HG03108 (cell line): ENCODE measurements around the gene EPSTI1.
"Not testable (repeated sequence)": the region's sequence is repeated elsewhere in the genome, so short reads cannot be mapped to it uniquely, and the experiment has no call there.

Source experiments
- ATAC-seq: cut with Tn5 transposase; IDR thresholded peaks from one replicate; pipeline ENCODE4 v1.9.1; 2021; ENCODE audit warnings: moderate library complexity; ENCODE audit not compliant: unreplicated experiment

The EPSTI1 gene

DNA sequence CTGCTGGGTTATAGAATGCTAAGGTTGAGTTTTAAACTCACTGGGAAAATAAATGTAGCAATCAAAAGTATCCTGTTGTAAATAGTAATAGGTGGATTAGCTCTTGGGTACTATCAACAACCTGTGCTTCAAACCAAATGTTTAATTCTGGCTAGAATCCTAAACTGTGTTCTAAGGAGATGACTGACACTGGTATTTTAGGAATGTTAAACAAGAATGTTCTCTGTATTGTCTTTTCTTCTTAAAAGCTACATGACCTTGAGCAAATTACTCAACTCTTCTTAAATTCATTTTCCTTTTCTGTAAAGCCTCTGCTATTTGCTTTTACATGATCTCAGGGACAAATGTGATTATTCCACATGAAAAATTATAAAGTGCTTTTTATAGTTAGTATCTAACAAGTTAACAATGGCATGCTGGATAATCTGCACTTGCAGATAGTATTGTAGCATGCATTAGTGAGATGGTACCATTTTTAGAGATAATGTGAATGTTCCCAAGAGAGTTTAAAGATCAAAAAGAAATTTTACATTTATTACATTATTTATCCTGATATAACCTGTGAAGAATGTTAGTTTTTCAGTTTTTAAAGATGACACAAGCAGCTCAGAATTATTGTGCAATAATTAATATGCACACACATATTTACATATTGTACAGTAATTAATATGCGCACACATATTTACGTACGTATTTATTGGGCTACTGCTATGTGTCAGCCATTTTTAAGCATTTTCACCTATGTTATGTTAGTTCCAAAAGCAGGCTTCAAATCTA is 13.6 kb upstream of the EPSTI1 start:
- ATAC-seq, result no peak

DNA sequence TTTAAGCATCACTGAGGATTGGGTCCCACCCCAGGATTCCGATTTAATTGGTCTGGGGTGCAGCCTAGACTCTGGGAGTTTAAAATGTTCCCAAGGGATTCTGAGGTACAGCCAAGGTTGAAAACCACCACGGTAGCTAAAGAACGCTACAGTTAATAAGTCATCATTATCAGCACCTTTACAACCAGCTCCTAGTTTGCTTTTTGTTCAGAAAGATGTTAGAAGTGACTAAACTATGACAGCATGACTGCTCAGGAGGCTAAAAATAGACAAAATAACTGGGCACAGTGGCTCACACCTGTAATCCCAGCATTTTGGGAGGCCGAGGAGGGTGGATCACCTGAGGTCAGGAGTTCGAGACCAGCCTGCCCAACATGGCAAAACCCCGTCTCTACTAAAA is 11.7 kb upstream of the EPSTI1 start:
- ATAC-seq, result no peak

DNA sequence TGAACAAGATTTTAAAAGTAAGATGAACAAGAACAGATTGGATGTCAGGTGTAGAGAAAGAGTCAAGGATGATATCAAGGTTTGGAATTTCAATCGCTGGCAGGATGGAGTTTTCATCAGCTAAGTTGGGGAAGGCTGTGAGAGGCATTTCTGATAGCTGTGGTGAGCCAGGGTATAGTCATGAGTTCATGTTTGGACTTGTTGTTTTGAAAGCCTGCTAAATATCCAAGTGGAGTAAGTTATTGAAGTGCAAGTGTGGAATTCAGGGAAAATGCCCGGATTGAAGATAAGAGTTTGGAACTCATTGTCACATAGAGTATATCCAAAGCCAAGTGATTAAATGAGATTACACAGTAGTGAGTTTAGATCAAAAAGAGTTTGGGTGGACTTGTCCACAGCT is 11.0 kb upstream of the EPSTI1 start:
- no peak for ATAC-seq

DNA sequence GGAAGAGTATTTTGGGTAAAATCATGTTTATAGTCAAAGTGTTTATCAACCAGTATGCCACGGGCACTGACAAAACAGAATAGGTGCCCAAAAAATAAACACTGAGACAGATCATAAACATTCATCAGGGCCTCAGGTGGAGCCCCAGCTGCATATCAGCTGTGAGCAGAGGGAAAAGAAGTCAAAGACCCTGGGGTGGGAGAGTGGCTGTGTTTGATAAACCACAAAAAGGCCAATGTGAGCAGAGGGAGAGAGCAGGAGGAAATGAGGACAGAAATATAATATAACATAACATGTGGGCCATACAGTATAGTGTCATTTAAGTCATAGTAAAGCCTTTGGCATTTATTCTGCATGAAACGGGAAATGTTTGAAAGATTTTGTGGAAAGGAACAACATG is 10.0 kb upstream of the EPSTI1 start:
- no peak for ATAC-seq

DNA sequence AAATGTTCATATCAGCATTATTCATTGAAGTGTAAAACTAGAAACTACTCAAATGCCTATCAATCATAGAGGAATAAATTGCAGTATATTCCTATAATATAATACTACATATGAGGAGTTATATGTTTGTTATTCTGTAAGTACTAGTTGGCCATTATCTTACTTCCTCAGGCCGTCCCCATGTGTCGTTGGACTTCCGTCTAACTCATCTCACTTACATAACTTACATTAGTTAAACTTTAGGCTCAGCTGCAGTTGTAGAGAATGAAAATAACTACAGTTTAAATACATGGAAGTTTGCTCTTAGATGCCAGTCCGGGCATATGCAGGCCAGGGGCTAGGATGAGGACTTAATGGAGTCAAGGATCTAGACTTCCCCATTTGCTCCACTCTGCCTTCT is 8.6 kb upstream of the EPSTI1 start:
- no peak for ATAC-seq

DNA sequence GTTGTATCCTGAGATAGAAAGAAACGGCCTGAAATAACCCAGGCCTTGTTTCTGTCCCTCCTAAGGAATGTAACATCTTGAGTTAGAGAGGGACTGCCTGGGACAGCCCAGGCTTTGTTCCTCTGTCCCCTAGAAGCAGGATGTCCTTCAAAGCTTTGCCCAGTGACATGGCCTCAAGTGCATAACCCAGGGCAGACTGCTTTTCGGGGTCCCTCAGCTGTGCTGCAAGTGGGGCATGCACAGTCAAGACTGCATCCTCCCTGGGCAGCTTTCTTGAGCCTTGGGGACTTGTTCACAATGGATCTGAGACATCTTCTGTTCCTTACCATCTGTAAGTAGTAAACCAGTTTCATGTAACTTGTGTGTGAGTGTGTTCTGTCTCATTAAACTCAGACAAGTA is 7.5 kb upstream of the EPSTI1 start:
- ATAC-seq, result no peak

DNA sequence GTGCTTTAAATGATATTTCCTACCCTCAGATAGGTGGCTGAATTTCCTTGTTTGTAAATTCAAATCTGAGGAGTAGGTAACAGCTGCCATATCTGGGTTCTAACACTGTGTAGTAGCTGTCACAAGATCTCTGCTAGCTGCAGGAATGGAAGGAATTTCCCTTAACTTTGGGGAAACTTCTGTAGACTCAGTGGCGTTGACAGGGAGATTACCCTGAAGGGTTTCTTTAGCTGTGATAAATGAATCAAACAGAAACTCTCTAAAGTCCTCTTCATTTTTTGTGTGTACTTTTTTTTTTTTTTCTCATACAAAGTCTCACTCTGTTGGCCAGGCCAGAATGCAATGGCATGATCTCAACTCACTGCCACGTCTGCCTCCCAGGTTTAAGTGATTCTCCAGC is 5.3 kb upstream of the EPSTI1 start:
- ATAC-seq, result peak; percentile 56

DNA sequence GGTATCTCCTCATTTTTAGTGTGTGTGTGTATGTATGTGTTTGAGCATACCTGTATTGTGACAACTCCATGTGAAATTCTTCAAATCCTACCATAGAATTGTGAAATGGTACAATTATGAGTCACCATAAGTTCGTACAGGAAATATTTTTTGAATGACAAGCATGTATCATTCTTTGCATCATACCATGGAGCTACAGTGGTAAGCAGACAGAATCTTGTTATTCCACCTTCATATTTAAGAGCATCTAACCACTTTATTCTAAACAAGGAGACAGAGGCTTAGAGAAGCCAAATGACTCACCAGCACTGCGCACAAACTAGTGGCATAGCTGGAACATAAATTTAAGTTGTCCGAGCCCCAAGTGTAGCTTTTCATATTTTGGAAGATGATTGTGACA is 4.5 kb upstream of the EPSTI1 start:
- no peak for ATAC-seq

DNA sequence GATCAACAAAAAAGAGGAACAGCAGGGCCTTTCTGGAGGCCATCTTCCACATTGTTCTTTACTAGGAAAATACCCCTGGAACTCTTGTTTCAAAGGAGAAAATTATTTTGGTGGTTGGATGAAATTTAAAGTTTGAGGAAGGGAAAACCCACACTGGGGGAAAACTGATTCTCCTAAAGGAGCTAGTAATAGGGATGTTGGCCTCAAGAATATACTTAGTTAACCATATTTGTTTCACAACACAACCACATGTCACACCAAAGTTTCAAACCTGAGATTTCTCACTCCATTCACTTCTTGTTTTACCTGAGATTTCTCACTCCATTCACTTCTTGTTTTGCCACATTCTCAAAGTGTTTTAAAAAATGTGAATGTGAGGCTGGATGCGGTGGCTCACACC is 2.8 kb upstream of the EPSTI1 start:
- no peak for ATAC-seq

DNA sequence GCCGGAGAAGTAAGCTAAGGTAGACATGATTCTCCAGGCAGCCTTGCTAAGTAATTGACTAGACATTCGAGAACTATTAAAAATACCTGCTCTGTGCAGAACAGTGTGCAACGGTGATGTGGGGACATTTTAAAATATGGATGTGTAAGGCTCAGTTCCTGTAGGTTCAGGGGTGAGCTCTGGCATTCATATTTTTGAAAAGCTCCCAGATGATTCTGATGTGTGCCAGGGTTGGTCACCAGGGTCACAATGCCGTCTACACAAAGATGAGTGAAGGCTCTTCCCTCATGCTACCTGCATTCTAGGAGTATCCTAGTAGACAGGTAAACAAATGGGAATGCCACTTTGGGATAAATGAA is 702 bp upstream of the EPSTI1 start:
- no peak for ATAC-seq

DNA sequence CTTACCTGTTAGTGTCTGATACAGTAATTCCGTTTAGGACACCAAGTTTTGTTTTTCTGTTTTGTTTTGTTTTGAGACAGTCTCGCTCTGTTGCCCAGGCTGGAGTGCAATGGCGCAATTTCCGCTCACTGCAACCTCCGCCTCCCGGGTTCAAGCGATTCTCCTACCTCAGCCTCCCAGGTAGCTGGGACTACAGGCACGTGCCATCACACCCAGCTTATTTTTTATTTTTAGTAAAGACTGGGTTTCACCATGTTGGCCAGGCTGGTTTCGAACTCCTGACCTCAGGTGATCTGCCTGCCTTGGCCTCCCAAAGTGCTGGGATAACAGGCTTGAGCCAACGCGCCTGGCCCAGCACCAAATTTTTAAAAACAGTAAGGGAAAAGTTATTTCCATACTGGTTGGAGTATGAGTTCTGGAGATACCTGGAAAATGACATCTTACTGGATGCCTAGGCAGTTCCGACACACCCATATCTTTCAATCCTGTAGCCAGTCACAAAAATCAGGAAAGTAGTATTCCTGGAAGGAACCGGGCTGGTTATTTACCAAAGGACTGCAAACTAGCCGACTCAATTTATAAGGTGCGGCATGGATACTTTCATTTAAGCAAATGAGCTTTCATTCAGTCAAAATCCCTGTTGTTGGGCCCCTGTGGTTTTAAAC is 676 bp downstream of the EPSTI1 start:
- ATAC-seq, result not testable (repeated sequence)

DNA sequence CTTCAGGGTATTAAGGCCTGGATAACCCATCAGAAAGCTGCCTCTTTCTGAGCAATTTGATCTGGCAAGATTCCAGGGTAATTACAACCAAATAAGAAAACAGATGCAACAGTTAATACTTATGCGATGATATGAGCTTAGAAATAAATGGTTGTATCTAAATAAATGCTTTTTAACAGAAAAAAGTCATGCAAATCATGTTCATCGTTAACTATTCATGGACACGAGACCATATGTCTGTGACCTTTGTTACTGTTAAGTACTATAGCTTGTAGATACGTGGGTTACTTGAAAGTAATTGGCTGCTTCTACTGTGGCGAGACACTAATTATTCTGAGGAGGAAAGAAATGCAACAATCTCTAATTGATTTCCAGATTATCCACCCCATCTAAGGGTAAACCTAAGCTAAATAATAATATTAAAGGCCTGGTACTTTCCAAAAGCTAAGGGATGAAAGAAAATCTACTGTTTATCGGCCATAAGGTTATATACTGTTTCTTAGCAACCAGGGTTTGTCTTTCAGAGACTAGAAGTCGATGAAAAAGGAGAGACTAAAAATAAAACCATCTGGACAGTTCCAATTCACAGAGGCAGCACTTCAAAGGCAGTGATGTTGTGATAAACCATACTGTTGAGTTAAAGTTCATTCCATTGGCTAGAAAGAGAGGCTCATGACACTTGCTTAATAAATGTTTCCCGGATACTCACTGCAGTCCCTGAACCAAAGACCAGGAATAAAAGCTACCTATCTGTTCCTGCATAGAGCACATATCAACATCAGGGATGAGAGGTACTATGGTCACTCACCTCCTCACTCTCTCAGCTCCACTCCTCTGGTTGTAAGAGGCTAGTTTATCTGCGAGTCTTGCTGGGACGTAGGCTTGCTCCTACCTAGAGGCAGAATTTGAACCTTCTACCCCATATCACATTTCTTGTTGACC is 1.5 kb downstream of the EPSTI1 start:
- ATAC-seq, result no peak

DNA sequence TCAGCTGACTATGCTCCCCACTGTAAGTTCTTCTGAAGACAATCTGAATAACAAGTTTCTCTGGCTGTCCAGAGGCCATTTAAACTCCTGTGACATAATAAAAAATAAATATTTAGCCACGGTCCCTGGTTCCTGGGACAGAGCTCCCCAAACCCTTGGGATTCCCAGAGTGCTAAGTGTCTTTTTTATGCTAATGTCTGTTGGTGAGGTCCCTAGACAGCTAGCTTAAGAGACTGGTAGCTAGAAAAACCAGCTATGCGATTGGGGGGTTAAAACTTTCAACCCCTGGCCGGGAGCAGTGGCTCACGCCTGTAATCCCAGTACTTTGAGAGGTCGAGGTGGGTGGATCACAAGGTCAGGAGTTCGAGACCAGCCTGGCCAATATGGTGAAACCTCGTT is 5.9 kb downstream of the EPSTI1 start:
- no peak for ATAC-seq

DNA sequence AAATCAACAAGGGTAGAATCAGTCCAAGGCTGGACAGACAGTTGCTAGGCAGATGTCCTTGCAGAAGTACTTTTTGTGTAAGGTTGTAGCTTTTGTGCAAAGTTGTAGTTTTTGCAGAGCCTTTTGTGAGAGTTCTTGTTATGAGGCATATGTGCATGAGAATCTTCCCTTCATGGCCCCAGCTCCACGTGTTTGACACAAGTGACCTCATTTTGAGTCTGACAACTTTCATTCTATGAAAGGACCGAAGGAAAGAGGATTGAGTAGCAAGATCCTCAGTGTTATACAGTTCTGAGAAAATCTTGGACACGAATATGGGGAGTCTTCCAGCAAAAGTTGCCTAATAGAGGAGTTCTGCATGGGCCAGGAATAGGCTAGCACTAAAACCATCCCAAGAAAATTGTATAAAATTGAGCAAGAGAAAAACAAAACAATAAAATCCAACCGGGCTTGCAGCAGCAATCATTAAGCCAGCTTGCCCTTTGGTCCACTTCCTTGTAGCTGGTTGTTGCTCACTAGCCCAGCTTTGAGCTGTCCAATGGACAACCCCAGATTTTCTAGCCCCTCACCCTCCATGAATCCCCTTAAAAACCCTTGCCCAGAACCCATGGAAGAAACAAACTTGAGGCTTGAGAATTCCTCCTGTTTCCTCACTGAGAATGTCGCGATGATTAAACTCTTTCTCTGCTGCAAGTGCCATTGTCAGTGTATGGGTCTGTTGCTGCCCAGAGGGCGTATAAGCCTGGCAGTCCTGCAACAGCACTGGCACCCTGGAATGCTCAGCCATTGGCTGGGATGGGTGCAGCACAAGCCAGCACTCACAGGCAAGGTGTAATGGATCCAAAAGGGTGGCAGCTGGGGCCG is 6.5 kb downstream of the EPSTI1 start:
- ATAC-seq, result no peak

DNA sequence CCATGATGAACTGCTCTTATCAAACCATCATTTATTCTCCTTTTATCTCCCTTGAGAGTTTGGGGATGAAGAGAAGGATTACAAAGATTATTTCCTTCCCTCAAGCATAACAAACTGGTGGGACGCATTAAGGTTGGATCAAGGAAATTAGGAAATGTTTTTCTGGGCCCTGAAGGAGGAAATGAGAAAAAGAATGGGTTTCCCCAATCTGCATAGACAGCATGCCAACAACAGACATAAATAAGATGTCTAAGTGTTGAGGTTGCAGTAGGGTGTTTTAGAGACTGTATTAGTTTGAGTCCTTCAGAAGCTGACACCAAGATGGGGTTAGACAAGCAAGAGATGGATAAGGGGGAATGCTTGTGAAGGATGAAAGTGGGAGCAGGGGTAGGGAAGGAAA is 7.3 kb downstream of the EPSTI1 start:
- no peak for ATAC-seq

DNA sequence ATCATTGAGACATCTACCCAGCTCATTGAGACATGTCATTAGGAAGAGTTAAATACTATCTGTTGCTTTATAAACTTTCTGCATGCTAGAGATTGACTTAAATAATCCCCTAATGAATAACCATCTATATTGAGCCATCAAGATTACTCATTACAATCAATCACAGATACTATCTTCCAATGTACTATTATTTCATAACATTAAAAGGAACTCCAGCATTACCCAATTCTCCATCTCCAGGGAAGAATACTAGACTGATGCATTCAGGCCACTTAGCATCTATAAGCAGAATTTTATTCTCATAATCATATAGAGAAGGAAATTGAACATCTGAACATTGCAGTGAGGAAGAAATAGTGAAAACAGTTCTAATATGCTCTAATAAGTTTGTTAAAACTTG is 8.0 kb downstream of the EPSTI1 start:
- ATAC-seq, result no peak

DNA sequence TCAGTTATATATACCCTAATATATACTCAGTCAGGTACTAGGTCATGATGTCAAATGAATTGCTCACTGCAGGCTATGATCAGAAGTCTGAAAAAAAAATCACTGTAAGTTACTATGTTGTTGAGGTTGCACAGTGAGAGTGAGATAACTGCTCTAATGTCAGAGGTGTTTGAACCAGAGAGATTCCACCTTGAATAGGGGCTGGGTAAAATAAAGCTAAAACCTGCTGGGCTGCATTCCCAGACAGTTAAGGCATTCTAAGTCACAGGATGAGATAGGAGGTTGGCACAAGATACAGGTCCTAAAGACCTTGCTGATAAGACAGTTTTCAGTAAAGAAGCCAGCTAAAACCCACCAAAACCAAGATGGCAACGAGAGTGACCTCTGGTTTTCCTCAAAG is 10.2 kb downstream of the EPSTI1 start:
- no peak for ATAC-seq

DNA sequence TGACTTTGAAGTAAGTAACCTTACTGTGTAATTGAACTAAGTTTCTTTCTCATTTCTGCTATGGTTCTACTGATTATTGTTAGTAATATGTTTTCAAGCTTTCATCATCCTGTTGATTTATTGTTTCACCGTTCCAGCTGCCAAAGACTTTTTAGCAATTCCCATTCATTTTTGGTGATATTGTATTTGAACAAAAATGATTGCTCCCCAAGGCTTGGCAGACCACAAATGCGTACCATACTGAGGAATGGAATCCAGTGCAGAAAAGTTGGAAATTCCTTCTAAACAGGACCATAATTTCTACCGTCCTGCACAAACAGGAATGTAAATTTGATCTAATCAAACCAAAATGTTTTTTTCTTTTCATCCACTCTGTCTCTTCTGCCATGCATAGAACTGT is 10.7 kb downstream of the EPSTI1 start:
- no peak for ATAC-seq

DNA sequence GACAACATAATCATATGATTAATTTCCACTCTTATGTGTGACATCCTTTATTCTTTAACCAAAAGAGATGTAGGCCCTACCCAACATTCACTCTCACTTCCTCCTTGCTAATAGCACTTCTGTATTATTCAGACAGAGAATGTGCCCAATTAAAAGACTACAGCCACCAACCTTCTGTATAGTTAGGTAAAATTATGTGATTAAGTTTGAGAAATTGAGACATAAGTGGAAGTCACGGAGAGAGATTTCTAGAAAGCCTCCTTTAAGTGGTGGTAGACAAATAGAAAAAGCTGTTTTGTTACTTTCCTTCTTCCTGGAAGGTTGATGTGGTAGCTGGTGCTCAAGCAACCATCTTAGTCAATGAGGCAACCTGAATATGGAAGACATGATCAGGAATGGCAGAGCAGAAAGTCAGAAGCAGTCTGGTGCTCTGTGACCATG is 14.8 kb downstream of the EPSTI1 start:
- no peak for ATAC-seq

DNA sequence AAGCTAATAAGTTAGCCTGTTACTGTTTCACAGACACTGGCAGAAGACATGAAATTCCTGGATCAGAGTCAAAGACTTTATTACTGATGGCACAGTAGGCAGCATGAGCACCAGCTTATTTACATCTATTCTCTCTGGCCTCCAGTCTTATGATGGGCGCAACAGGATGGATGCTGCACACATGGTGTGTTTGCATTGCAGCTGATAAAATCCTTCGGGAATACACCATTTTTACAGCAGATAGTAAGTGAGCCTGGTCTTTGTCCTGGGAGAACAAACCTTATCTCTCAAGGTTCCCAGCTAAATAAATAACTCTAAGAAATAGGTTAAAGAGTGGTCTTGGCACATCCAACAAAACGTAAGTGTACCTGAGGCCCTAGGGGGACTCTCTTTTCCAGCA is 16.0 kb downstream of the EPSTI1 start:
- ATAC-seq, result no peak

DNA sequence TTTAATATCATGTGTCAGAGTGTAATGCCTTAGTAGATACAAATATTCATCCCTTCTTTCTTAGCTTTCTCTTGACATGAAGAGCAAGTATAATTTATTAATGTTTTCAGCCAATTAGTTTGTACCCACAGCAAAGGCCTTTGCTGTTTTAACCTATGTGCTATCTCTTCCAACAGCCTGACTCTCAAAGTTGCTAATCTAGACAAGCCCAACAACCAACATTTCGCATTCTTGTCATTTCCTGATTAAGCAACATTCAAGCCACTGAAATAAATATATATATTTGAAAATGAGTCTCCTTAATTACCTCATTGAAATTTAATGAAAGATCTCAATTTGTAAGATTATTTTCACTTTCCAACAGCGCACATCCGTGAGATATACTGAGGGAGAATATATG is 18.5 kb downstream of the EPSTI1 start:
- ATAC-seq, result no peak
